GM19035 (cell line): ENCODE measurements around the gene IMMP2L.

ENCODE experiments used
- ATAC-seq: cut with Tn5 transposase; IDR thresholded peaks from one replicate; pipeline ENCODE4 v1.9.1; 2021; ENCODE audit not compliant: unreplicated experiment

IMMP2L gene

GRCh38 chr7:111051832-111052231 lies 510.5 kb downstream of the IMMP2L start:
- no peak for ATAC-seq

- ATAC-seq, result no peak
These were observed 511.3 kb downstream of the IMMP2L start for GRCh38 chr7:111050875-111051416.

GRCh38 chr7:111049971-111050680 lies 512.2 kb downstream of the IMMP2L start:
- no peak for ATAC-seq

- no peak for ATAC-seq
These were observed 514.7 kb downstream of the IMMP2L start for GRCh38 chr7:111047595-111047994.

- no peak for ATAC-seq
These were observed 516.8 kb downstream of the IMMP2L start for GRCh38 chr7:111045449-111045848.

GRCh38 chr7:111043561-111043960 lies 518.7 kb downstream of the IMMP2L start:
- peak; percentile 55 for ATAC-seq

- no peak for ATAC-seq
These were observed 519.5 kb downstream of the IMMP2L start for GRCh38 chr7:111042842-111043241.

- ATAC-seq, result no peak
These were observed 520.7 kb downstream of the IMMP2L start for GRCh38 chr7:111041577-111041976.

GRCh38 chr7:111038185-111038584 lies 524.1 kb downstream of the IMMP2L start:
- no peak for ATAC-seq

GRCh38 chr7:111031916-111032315 lies 530.4 kb downstream of the IMMP2L start:
- ATAC-seq, result no peak

GRCh38 chr7:111030336-111030735 lies 532.0 kb downstream of the IMMP2L start:
- ATAC-seq, result no peak

DNA sequence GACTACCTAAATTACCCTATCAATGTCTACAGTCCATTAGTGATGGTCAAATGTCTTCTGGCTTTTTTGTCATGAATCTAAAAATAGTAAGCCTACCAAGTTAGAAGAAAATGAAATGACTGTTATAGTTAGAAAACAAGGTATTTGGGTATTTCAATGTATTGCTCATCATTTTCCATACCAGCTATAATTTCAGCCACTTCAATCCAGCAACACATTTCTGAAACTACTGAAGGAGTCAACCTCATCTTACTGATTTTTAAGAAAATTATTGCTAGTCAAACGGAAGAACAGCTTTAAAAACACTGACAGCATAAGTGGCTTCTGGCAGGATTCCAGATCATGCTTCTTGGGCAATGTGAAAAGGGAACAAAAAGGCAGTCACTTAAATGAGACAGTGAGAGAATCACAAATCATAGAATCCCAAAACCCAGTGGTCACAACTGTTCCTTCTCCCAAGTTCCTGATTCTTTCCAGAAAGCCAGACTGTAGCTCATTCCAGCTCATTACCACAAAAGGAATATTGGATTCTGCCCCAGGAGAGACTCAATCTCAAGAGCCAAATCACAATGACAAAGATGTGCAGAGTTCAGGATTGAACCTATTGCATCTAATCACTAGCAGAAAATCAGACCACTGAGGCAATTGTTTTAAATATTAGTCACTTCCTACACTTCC lies 532.6 kb downstream of the IMMP2L start:
- peak; percentile 45 for ATAC-seq

DNA sequence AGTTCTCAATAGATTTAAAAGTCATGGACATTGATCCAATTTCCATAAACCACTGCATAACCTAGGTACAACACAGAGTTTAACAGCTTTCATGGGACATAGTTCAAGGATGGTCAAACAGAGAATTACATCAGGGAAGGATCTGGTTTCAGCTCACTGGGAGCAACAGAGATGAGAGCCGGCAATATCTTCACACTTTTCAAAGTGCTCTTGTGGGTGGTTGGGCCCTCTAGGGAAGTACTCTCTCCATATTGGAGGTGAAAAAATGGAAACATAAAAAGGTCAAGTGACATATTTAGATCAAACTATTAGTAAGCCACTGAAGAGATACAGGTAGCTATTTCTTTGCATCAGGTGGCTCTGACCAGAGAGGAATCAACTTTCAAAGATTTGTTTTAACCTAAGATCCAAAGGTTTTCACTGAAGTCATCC lies 533.1 kb downstream of the IMMP2L start:
- ATAC-seq, result no peak

DNA sequence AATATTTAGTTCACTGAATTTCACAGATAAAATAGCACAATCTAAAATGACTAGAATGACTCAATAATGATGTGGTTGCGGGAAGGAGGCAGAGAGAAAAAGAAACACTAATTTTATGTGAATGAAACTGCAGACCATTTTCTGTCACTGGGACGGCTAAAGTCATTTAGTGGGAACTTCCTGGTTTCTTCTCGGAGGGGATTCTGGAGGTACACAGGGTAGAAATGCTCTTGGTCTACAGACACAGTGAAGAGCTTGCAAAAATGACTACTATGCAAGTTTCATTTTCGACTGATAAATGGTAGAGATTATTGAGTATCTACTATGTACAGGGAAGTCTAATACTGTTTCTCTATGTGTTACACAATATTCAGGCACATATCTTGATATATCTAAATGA lies 534.9 kb downstream of the IMMP2L start:
- no peak for ATAC-seq

GRCh38 chr7:111026806-111027205 lies 535.5 kb downstream of the IMMP2L start:
- ATAC-seq, result no peak

DNA sequence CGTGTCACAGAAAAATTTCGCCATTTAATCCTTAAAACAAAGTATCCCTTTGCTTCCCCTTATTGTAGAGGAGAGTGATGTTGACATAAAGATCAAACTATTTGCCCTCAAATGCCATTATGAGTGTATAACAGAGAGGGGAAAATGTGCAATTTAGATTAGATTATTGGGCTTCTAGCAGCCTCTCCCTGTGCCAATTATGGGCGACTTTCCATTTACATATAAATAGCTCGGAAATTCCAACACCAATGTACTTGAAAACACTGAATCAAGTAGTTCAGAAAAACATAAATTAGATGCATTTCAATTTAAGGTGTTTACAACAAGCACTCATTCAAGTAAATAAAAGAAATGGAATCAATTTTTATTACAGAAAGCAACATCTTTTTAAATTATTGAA lies 535.9 kb downstream of the IMMP2L start:
- ATAC-seq, result no peak

GRCh38 chr7:111025006-111025405 lies 537.3 kb downstream of the IMMP2L start:
- ATAC-seq, result peak; percentile 44

DNA sequence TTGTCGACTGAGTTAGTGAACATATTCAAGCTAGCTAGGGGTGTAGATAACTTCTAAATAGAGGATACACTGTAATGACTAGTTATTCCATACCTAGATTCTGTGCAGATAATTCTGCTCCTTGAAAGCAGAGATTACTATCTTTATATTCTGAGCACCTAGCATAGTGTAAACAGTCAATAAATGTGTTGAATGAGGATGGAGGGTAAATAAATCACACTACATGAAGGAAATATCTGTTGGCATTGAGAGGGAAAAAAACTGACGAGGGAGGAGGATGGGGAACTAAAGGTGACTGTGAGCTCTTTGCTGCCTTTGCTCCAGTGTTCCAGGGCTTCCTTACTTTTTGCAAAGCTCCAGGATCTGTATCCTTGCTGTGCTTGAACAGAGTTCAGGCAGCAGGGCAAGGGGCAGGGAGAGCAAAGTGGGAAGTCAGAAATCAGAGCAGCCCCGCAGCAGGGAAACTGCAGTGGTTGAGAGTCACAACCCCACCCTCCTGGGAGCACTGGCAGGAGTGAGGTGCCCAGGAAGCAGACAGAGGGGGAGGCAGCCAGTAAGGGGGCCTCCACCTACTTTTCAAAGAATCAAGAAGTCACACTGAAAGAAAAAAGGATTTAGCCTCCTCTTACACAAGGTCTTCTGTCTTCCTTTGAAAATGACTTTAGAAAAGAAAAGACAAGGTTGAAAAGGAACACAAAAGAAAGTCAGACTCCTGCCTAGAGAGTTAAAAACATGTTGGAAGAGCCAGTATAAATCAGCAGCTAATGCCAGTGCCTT lies 543.1 kb downstream of the IMMP2L start:
- no peak for ATAC-seq

DNA sequence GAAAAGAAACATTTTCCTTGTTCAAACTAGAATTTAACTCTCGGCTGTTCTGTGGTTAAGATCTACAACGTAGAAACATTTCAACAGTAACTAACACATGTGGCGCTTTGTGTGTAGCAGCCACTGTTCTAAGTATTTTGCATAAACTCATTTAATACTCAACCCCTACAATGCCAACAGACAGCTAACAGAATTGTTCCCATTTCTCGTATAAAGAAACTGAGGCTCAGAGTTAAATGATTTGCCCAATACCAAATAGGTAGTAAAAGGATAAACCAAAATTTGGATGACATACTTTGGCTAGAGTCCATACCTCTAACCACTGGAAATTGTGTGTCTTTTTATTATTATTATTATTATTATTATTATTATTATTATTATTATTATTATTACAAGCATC lies 543.8 kb downstream of the IMMP2L start:
- no peak for ATAC-seq

DNA sequence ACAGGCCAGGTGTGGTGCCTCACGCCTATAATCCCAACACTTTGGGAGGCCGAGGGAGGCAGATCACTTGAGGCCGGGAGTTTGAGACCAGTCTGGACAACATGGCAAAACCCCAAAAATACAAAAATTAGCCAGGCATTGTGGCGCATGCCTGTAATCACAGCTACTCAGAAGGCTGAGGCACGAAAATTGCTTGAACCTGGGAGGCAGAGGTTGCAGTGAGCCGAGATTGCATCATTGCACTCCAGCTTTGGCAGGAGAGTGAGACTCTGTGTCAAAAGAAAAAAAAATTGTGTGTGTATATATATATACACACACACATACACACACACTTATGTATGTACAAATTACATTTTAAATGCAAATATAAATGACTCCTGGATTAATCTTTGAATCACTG lies 548.2 kb downstream of the IMMP2L start:
- ATAC-seq, result no peak

DNA sequence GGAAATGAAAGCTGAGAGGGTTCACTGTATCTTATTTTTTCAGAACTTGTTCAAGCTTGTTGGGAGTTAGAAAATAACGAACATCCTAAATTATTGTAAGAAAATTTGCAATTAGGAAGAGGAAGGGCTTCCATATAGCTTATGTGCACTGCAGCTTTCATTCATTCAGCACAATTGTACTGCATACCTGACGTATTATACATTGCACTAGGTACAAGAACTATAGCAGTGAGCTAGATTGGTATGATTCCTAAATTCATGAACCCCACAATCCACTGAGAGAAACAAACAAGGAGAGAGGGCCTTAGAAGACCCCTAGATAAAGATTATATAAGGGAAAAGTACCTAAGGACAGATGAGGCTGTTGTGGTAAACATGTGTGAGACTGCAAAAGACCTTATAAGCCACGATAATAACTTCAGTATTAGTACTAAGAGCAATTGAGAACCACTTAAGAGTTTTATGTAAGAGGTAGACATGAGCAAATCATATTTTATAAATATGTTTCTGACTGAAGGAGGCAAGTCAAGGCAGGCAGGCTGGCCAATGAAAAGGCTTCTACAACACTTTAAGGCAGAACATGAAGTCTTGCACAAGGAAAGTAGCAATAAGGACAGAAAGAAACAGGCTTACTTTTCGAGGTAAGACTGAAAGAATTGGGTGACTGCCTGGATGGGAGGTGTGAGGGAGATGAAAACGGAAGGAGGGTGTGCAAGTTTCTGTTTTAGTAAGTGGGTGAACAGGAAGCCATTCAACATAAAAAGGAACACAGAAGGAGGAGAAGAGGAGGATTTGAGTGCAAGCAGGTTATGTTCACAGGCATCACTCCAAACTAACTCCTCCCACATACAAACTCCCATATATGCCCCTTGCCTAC lies 549.3 kb downstream of the IMMP2L start:
- peak; percentile 95 for ATAC-seq
